Activated B cell treated with CpG ODN at 0.5 μM for 24 hours (primary cell): ENCODE results near the gene GSDME. TPM values are rescaled to one million over a fixed set of nuclear protein-coding genes. Genes with fewer than 3 reads are reported as not detected.

ENCODE experiments used
- ATAC-seq: fragments of 200-7000 bp; cut with Tn5 transposase; one replicate; pipeline ENCODE4 v1.10.0; 2021; ENCODE audit warnings: low read depth, mild to moderate bottlenecking, moderate library complexity
- CTCF ChIA-PET: fragments of 350-600 bp; sonication (Branson Sonifier 250); formaldehyde crosslinking; loops from one replicate; lab custom pipeline; 2021; ENCODE audit warnings: antibody characterized with exemption; lab: Charles Lee
- POLR2A ChIA-PET: fragments of 350-600 bp; sonication (Branson Sonifier 250); formaldehyde crosslinking; loops from one replicate; lab custom pipeline; 2021; ENCODE audit warnings: antibody characterized with exemption; lab: Charles Lee
- DNase-seq: peaks from one replicate; pipeline ENCODE4 v3.0.0; 2022
- H3K27ac Mint-ChIP-seq: one replicate; pipeline ENCODE4 v1.8.0; 2020; ENCODE audit warnings: mixed read lengths
- H3K27me3 Mint-ChIP-seq: one replicate; pipeline ENCODE4 v1.8.0; 2021; ENCODE audit warnings: mixed read lengths
- H3K36me3 Mint-ChIP-seq: one replicate; pipeline ENCODE4 v1.8.0; 2021; ENCODE audit warnings: low read depth, mixed read lengths
- H3K4me1 Mint-ChIP-seq: one replicate; pipeline ENCODE4 v1.8.0; 2021; ENCODE audit warnings: mixed read lengths
- H3K4me3 Mint-ChIP-seq: one replicate; pipeline ENCODE4 v1.8.0; 2020; ENCODE audit warnings: mild to moderate bottlenecking, mixed read lengths
- H3K9me3 Mint-ChIP-seq: one replicate; pipeline ENCODE4 v1.8.0; 2020; ENCODE audit warnings: mixed read lengths
- intact Hi-C: fragments of 100-400 bp; cut with micrococcal nuclease; formaldehyde crosslinking; loops from one replicate; pipeline ENCODE4 v1.15.1; 2024
- total RNA-seq: library from RNA; stranded (reverse); gene quantifications from 2 replicates; pipeline ENCODE4 v1.2.3, GENCODE V29; 2022
- TF ChIP-seq, protein P1 (sequence below): fragments of 200-600 bp; IDR thresholded peaks from one replicate; pipeline ENCODE4 v1.8.0; 2022; ENCODE audit warnings: antibody characterized with exemption, mild to moderate bottlenecking

The GSDME gene
- total RNA-seq, 1 donor from 2014 or later: 4.1 TPM

DNA sequence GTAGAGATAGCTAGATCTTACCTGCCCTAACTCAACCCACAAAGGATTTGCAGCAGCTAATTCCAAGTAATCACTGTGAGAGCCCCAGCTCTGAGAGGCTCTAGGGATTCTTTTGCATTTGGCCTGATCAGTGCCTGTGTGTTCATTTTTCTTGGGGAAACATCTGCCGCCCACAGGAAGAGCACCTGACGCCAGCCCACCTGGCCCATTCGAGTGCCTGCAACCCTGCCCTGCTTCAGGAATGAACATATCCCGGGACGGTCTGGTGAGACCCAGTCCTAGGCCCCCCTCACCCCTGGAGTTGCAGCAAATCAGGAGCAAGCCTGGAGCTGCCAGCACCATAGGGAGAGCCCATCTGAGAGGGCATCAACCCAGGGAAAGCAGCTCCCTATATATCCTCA, 38.8 kb downstream of the GSDME start:
- DNase-seq: no peak
- CTCF ChIA-PET: interaction anchor here (1.4 to 3.2 kb wide), 3 partner anchors 52 to 376 kb away, joined by 5 to 10 read pairs (median 7); no protein-coding TSS in a partner anchor
- no peaks in the 10 kb centered on the region for H3K36me3 Mint-ChIP-seq
- intact Hi-C loops: loop anchor here (2.0 to 10.0 kb wide), 3 partner anchors 264 to 398 kb away; partner anchors contain the start of gene OSBPL3
- POLR2A ChIA-PET: interaction anchor here (1.1 to 2.3 kb wide), 3 partner anchors 102 to 461 kb away, joined by 3 to 7 read pairs (median 4); partner anchors contain the start of gene CYCS
- H3K9me3 Mint-ChIP-seq: no peaks in the 10 kb centered on the region
- peak overlapping the region; percentile 78 for H3K4me3 Mint-ChIP-seq
- peaks cover 87% of the 10 kb centered on the region for H3K4me1 Mint-ChIP-seq
- H3K27ac Mint-ChIP-seq: peak overlapping the region; percentile 87
- TF ChIP-seq, protein P1, sequence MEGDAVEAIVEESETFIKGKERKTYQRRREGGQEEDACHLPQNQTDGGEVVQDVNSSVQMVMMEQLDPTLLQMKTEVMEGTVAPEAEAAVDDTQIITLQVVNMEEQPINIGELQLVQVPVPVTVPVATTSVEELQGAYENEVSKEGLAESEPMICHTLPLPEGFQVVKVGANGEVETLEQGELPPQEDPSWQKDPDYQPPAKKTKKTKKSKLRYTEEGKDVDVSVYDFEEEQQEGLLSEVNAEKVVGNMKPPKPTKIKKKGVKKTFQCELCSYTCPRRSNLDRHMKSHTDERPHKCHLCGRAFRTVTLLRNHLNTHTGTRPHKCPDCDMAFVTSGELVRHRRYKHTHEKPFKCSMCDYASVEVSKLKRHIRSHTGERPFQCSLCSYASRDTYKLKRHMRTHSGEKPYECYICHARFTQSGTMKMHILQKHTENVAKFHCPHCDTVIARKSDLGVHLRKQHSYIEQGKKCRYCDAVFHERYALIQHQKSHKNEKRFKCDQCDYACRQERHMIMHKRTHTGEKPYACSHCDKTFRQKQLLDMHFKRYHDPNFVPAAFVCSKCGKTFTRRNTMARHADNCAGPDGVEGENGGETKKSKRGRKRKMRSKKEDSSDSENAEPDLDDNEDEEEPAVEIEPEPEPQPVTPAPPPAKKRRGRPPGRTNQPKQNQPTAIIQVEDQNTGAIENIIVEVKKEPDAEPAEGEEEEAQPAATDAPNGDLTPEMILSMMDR: no peak
- no peak for ATAC-seq
- H3K27me3 Mint-ChIP-seq: no peaks in the 10 kb centered on the region

- no peaks in the 10 kb centered on the region for H3K27me3 Mint-ChIP-seq
- no peak for ATAC-seq
Observed at GRCh38 chr7:24717694-24718320, 39.5 kb downstream of the GSDME start.

GRCh38 chr7:24717247-24717622, 40.0 kb downstream of the GSDME start:
- ChIA-PET CTCF (no interaction called here), POLR2A (no interaction called here)
- Mint-ChIP-seq H3K27me3 (no peaks in the 10 kb centered on the region), H3K36me3 (no peaks in the 10 kb centered on the region), H3K9me3 (no peaks in the 10 kb centered on the region), H3K4me3 (no peak overlapping the region), H3K4me1 (peaks cover 78% of the 10 kb centered on the region), H3K27ac (peak overlapping the region; percentile 46)
- TF ChIP-seq, protein P1: no peak
- DNase-seq (no peak), ATAC-seq (no peak)
- intact Hi-C loops: loop anchor here (5.0 to 10.0 kb wide), 2 partner anchors 265 to 378 kb away; partner anchors contain the start of gene OSBPL3

More at GRCh38 chr7:24717694-24718320, 39.5 kb downstream of the GSDME start:
- Mint-ChIP-seq H3K27ac (peak overlapping the region; percentile 68), H3K4me3 (peak overlapping the region; percentile 78), H3K4me1 (peaks cover 83% of the 10 kb centered on the region), H3K9me3 (no peaks in the 10 kb centered on the region), H3K36me3 (no peaks in the 10 kb centered on the region)
- TF ChIP-seq, protein P1: no peak
- CTCF ChIA-PET: no interaction called here
- intact Hi-C loops: loop anchor here (2.0 to 10.0 kb wide), 3 partner anchors 264 to 399 kb away; partner anchors contain the start of gene OSBPL3
- POLR2A ChIA-PET: interaction anchor here (1.5 kb wide), 1 partner anchor 407 kb away, joined by 3 read pairs; the partner anchor contains the start of gene CYCS
- DNase-seq: no peak

GRCh38 chr7:24716480-24717246, 40.6 kb downstream of the GSDME start:
- TF ChIP-seq, protein P1: no peak
- Mint-ChIP-seq H3K9me3 (no peaks in the 10 kb centered on the region), H3K27me3 (no peaks in the 10 kb centered on the region), H3K4me3 (no peak overlapping the region), H3K4me1 (peaks cover 73% of the 10 kb centered on the region), H3K27ac (peak overlapping the region; percentile 15), H3K36me3 (no peaks in the 10 kb centered on the region)
- ATAC-seq (no peak), DNase-seq (no peak)
- ChIA-PET CTCF (interaction anchor here (1.0 to 2.5 kb wide), 3 partner anchors 21 to 123 kb away, joined by 3 to 8 read pairs (median 3); no protein-coding TSS in a partner anchor), POLR2A (interaction anchor here (0.5 kb wide), 1 partner anchor 81 kb away, joined by 3 read pairs; no protein-coding TSS in a partner anchor)
- intact Hi-C loops: loop anchor here (5.0 to 10.0 kb wide), 2 partner anchors 266 to 378 kb away; partner anchors contain the start of gene OSBPL3
